Tibial nerve (tissue), 4 donors: ENCODE data around the gene TMED7.
A peak's percentile ranks its signal among the peaks of the same experiment; 100 is the strongest.

ENCODE experiments used
- CTCF ChIP-seq, 5 experiments: fragments of 200-600 bp in 3 of 5; fragments of 450-650 bp in 2 of 5; sonication (generic) in 3 of 5; IDR thresholded peaks; one replicate each; pipeline ENCODE4 v1.5.1; 2016 to 2019; ENCODE audit warnings: antibody characterized with exemption in 5 of 5, mild to moderate bottlenecking in 3 of 5, moderate library complexity in 2 of 5
- EP300 ChIP-seq, 2 donors: sonication (generic); formaldehyde crosslinking; IDR thresholded peaks; one replicate each; pipeline ENCODE4 v1.6.1; 2017; ENCODE audit warnings: antibody characterized with exemption in 2 of 2, mild to moderate bottlenecking in 1 of 2
- POLR2A ChIP-seq, 2 donors: fragments of 450-650 bp; IDR thresholded peaks; one replicate each; pipeline ENCODE4 v1.6.1; 2017; ENCODE audit warnings: antibody characterized with exemption in 2 of 2, mild to moderate bottlenecking in 2 of 2, moderate library complexity in 2 of 2

GRCh38 chr5:115625579-115626444, at the start of gene TMED7:
- TF ChIP-seq CTCF (IDR thresholded peaks at IDR 0.05), result peak in 3 of 5 experiments; percentile 3 to 37 (median 33)
- peak; percentile 88 to 92 for TF ChIP-seq POLR2A (IDR thresholded peaks at IDR 0.05)
- TF ChIP-seq EP300 (IDR thresholded peaks at IDR 0.05), result peak; percentile 94 to 97
